Measurements from ENCODE around the gene E2F7.

The E2F7 gene

DNA sequence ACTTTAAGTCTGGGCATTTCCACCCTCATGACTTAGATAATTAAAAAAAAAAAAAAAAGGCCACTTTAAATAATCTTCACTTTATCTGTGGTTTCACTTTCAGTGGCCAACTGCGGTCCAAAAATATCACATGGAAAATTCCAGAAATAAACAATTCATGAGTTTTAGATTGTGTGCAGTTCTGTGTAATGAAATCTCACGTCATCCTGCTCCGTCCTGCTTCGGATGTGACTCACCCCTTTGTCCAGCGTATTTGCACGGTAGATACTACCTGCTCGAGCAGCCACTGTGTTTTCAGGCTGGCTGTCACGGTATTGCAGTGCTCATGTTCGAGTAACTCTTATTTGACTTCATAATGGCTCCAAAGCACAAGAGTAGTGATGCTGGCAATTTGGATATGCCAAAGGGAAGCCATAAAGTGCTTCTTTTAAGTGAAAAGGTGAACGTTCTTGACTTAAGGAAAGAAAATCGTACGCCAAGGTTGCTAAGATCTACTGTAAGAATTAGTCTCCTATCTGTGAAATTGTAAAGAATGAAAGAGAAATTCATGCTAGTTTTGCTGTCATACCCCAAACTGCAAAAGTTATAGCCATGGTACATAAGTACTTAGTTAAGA, 2.4 kb downstream of the E2F7 start:
- DNase-seq, result no peak

DNA sequence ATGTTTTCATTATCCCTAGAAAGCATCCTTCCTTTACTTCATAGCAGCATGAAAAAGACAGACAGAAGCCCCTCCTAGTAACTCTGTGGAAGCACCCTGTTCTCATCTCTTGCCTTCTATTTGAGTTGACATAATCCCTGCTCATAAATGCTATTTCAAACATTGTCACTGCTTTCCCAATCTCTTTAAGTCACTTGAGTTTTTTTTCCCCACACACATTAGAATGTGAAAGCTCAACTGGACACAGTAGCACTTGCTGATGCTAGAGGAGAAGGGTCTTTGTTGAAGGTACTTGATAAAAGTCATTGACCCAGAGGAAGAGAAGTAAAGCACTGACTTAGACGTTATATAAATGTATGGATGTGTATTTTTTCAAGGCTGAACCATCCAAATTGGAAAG, 3.0 kb downstream of the E2F7 start:
- DNase-seq, result no peak

DNA sequence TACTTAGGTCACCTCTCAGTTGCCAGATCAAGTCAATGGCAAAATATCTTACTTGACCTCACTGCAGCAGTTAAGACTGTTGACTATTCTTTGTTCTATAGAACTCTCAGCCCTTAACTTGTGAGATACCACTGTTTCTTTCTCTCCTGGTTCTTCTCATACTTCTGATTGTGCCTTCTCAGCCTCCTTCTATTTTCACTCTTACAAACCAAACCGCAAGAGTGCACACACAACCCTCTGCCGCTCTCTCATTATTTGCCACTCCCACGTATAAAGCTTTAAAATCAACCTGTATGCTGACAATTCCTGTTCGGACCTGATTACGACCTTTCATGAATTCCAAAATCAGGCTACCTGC, 4.5 kb downstream of the E2F7 start:
- no peak for DNase-seq

- no peak for DNase-seq
These were observed 5.1 kb downstream of the E2F7 start for GRCh38 chr12:77060136-77060882.

GRCh38 chr12:77058740-77059139, 6.6 kb downstream of the E2F7 start:
- DNase-seq, result no peak

DNA sequence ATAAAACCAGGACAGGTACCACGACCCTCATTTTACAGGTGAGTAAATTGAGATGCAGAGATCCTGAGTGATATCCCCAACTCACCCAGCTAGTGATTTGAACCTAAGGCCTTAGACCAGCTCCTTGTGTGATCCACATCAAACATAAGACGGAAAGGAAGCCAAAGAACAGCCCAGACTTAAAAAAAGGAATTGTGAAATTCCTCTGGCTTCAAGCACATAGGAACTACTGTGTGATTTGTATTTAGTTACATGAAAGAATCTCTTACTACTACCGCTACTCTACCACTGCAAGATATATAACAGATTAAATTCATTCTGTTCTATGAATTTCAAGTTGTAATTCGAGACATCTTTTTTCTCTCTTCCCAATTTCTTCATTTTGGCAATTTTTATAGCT, 10.5 kb downstream of the E2F7 start:
- no peak for DNase-seq

- DNase-seq, result no peak
These were observed 12.1 kb downstream of the E2F7 start for GRCh38 chr12:77053259-77053658.

GRCh38 chr12:77049767-77050353, 15.5 kb downstream of the E2F7 start:
- no peak for DNase-seq

DNA sequence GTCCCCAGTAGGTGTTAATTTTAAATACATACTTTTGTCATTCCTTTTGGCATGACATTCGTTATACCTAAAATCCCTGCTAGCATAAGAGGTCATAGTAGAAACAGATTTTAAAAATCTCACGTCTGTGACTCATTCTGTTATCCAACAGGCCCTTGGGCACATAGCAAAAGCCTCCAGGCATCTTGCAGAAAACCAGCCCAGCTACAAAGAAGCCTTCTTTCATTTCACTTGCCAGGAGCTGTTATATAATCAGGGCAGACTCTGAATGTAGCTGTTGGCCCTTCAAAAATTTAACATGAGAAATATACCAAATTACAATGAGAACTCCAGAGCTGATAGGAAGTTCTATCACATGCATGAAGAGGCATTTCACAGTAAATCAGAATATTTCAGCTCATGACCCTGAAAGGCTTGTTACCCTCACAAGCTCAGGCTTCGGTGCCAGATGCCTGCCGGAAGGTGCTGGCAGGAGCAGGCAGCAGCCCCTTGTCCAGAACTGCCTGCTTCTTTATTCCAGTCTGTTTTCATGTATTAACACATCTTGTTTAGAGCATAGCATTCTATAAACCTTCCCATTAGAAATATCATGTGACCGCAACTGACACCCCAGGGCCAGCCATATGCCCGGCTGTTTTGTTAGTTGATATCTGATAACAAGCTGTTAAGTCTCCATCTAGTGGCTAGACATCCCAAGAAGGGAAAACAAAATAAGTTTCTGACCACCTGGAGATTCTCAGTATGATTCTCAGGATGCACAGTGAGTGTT, 17.8 kb downstream of the E2F7 start:
- no peak for DNase-seq

DNA sequence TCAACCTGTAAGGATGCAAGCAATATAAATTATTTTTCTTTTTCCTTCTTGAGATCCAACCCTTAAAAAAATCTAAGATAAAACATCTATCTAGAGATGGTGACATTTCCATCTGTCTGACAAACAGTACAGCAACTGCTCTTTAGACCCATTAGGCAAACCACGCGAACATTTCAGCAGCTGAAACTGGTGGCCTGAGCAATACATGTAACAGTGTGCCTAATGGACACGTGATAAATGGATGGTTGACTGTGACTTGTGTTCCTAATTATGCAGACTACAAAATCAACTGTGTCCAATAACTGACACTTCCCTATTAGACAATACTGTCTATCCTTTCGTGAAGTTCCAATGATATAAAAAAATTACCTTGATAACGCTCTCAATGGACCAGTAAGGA, 18.9 kb downstream of the E2F7 start:
- no peak for DNase-seq

DNA sequence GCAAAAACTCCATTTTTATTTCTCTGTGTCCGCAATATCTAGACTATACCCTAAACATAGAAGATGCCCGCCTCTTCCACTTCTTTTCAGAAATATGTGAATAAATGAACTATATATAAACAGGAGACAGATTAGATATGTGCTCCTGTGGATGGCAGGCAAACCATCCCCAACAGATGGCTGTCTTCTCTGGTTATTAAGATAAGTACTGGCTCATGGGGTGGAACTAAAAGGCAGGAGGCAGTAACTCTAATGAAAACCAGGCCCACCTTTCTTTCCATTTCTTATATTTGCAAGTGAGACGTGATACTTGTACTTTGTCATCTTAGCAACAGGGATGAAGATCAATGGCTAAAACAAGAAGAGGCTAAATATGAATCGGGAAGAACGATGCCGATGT, 20.2 kb downstream of the E2F7 start:
- no peak for DNase-seq

DNA sequence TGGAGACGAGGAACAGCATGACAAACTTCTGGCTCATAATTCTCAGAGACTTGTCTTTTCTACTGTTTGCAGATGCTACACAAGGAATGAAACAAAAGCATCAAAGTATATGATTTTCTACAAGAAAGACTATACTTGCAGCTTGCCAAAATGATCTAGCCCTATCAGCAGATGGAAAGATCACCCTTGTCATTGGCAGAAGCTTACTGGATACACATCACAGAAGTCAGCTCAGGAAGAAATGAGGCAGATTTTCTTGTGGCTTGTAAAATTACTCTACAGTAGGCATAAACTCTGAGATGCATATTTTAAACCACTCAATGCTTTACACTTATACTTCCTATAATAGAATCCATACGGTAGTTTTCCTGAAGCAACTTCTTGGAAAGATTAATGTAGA, 20.6 kb downstream of the E2F7 start:
- DNase-seq, result no peak

DNA sequence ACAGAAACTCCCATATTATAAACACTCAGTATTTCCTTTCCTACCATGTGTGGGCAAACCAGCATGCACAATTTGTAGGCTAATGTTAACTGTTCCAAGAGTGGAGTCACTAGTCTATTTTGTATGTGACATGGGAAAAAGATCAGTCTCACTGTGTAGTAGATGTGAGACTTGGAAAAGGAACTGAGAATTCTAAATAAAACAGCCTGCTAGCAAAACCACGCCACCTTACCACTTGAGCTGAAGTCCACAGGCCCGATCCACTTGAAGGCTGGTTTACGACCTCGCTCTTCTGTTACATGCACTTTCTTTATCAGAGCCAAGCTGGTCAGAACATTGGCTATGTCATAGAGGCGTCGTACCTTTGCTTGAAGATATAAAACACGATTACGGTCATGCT, 22.5 kb downstream of the E2F7 start:
- no peak for DNase-seq

DNA sequence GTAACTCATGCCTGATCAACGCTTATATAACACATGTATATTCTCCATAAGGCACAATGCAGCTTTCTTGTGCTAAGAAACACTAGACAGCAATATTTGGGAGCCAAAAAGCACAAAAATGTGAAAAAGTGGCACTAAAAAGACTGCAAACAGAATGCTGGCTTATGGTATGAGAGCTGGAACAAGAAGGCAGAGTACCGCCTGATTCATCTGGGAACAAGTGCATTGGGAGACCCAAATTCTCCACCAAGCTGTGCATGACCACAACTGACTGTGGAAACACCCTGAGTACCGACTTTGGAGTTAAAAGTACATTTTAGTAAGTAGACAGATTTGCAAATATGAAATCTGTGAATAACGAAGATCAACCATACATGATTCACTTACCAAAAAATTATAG, 25.1 kb downstream of the E2F7 start:
- DNase-seq, result no peak

DNA sequence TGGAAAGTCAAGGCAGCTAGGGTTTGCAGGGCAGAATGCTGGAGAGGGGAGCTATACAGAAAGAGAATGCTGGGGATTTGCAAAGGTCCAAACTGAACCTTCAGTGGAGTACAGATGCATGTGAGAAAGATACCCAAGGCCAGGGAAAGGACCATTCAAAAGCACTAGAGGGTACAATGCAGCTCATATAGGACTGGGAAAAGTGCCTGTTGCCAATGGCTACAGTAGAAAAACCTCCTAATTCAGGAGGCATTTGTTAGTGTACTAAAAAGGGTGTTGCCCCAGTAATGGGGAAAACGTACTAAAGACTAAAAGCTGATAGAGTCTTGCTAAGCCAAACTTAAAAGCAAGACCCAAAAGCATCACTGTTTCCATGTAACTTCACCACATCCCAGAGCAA, 30.1 kb downstream of the E2F7 start:
- DNase-seq, result no peak

- no peak for DNase-seq
These were observed 31.5 kb downstream of the E2F7 start for GRCh38 chr12:77033658-77034536.

GRCh38 chr12:77032406-77032805, 33.0 kb downstream of the E2F7 start:
- no peak for DNase-seq

- DNase-seq, result no peak
These were observed 33.6 kb downstream of the E2F7 start for GRCh38 chr12:77031745-77032144.

GRCh38 chr12:77025782-77026314, 39.5 kb downstream of the E2F7 start:
- no peak for DNase-seq

GRCh38 chr12:77023501-77023900, 41.9 kb downstream of the E2F7 start:
- no peak for DNase-seq

DNA sequence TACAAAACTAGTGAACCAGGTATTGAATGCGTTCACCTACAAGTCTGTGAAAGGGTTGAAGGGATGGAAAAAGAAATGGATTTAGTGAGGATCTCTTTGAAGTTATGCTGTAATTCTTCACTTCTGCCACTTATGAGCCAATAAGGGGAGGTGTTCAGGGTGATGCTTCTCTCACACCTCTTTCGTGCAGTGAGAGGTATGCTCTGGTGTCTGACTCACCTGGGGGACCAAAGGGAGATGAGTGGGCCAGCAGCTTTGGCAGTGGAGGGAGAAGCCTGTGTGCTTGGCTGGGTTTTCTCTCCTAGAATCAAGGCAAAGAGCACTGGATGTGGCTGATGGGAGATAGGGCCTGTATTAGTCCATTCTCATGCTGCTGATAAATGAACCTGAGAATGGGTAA, 45.4 kb downstream of the E2F7 start:
- no peak for DNase-seq

GRCh38 chr12:77016606-77017005, 48.8 kb downstream of the E2F7 start:
- DNase-seq, result no peak

DNA sequence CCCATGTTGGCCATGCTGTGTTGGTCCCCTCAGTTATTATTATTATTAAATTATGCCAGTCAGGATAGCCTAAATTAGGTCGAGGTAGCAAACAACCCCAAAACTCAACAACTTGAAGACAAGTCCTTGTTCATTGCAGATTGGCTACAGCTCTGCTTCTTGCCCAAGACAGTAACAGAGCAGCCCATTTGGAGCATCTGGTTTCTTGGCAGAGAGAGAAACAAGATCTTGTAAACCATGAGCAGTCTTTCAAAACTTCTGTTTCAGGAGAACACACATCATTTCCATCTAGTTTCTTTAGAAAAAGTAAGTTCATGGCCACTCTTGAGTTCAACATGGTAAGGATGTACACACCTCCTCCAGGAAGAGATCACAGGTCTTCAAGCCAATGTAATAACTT, 52.3 kb downstream of the E2F7 start:
- no peak for DNase-seq

Data from activated CD4-positive, CD25-positive, alpha-beta regulatory T cell treated with anti-CD3 and anti-CD28 coated beads, Interleukin-2, amount 50 U/mL, for 72 hours (primary cell).